ENCODE measurements around the gene SSBP1. TPM values are rescaled to one million over a fixed set of nuclear protein-coding genes. Genes with fewer than 3 reads are reported as not detected.
"Not testable (repeated sequence)": the region's sequence is repeated elsewhere in the genome, so short reads cannot be mapped to it uniquely, and the experiment has no call there.

SSBP1 gene
- total RNA-seq, 4 donors from 2014 or later = 105 to 122 (median 114) TPM

DNA sequence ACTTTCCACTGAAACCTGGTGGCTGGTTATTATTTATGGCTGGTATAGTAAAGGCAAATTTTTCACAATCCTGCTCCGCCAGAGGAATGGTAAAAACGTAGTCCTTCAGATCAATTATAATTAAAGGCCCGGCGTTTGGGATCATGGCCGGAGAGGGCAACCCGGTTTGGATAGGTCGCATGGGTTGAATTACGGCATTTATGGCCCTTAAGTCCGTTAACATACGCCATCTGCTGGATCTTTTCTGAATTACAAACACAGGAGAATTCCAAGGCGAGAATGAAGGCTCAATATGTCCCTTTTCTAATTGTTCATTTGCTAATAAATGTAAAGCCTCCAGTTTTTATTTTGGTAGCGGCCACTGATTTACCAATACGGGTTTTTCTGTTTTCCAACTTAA, 14.5 kb downstream of the SSBP1 start:
- no peak overlapping the region for H3K27ac ChIP-seq (replicated peaks in 1 of 4)
- no peak for DNase-seq (ENCODE audit: extremely low spot score)
- TF ChIP-seq, protein P1, sequence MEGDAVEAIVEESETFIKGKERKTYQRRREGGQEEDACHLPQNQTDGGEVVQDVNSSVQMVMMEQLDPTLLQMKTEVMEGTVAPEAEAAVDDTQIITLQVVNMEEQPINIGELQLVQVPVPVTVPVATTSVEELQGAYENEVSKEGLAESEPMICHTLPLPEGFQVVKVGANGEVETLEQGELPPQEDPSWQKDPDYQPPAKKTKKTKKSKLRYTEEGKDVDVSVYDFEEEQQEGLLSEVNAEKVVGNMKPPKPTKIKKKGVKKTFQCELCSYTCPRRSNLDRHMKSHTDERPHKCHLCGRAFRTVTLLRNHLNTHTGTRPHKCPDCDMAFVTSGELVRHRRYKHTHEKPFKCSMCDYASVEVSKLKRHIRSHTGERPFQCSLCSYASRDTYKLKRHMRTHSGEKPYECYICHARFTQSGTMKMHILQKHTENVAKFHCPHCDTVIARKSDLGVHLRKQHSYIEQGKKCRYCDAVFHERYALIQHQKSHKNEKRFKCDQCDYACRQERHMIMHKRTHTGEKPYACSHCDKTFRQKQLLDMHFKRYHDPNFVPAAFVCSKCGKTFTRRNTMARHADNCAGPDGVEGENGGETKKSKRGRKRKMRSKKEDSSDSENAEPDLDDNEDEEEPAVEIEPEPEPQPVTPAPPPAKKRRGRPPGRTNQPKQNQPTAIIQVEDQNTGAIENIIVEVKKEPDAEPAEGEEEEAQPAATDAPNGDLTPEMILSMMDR (IDR thresholded peaks at IDR 0.05) = peak in 1 of 3 experiments; percentile 20
- no peak for TF ChIP-seq EP300 (IDR thresholded peaks at IDR 0.05)
- no peak for TF ChIP-seq POLR2AphosphoS5 (IDR thresholded peaks at IDR 0.05)
- TF ChIP-seq POLR2A (IDR thresholded peaks at IDR 0.05; ENCODE audit: low read depth) = no peak
- H3K4me3 ChIP-seq = no peak overlapping the region
- intact Hi-C loops (cut with DNase I) = no loop called here
- peaks cover 0 to 29% (median 16%) of the 10 kb centered on the region in 4 donors for H3K9me3 ChIP-seq
- WGBS = 95% methylated on average over 13 of the region's 13 CpGs
- no peaks in the 10 kb centered on the region for H3K4me1 ChIP-seq
- no peaks in the 10 kb centered on the region for H3K27me3 ChIP-seq
- H3K36me3 ChIP-seq = peaks cover 41 to 100% (median 72%) of the 10 kb centered on the region in 4 donors

- Histone ChIP-seq H3K4me3 (no peak overlapping the region), H3K27me3 (no peaks in the 10 kb centered on the region), H3K27ac (replicated peaks in 1 of 4) (no peak overlapping the region), H3K36me3 (peaks cover 32 to 100% (median 67%) of the 10 kb centered on the region in 4 donors), H3K4me1 (no peaks in the 10 kb centered on the region), H3K9me3 (peaks cover 0 to 29% (median 16%) of the 10 kb centered on the region in 4 donors)
- 83% methylated on average over 6 of the region's 6 CpGs for WGBS
- no peak for DNase-seq (ENCODE audit: extremely low spot score)
- no peak for TF ChIP-seq POLR2A (IDR thresholded peaks at IDR 0.05; ENCODE audit: low read depth)
- TF ChIP-seq POLR2AphosphoS5 (IDR thresholded peaks at IDR 0.05) = no peak
- TF ChIP-seq, protein P1 (IDR thresholded peaks at IDR 0.05) = peak in 1 of 3 experiments; percentile 31
- intact Hi-C loops (cut with DNase I) = no loop called here
These were observed 16.8 kb downstream of the SSBP1 start for GRCh38 chr7:141754939-141755338.

DNA sequence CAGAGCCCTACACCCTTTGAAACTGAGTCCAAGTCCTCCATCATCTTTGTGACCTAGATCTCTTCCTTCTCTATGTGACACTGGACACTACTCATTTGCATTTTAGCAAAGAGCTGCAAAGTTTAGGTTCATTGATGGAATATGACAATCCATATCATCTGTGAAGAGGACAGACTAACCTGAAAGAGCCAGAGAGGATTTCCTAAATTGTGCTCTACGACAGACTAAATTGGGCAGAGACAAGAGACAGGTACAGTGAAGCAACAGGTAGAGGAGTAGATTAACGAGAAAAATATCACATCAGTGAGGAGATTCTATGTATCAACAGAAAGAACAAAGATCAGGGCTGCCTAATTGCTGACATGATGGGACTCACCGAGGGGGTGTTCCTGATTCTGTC, 25.6 kb downstream of the SSBP1 start, which contains the start of gene TAS2R3:
TAS2R3 (plus strand) TSS at position 301 of the 400 bp plus-strand sequence; CDS start at position 363, 62 bp downstream.
- peaks cover 21 to 69% (median 36%) of the 10 kb centered on the region in 4 donors for H3K36me3 ChIP-seq
- WGBS = 96% methylated on average over 3 of the region's 3 CpGs

GRCh38 chr7:141770083-141770583, 32.0 kb downstream of the SSBP1 start:
- H3K9me3 ChIP-seq; DNase-seq (ENCODE audit: extremely low spot score); H3K27me3 ChIP-seq; intact Hi-C loops (cut with DNase I); H3K27ac ChIP-seq (replicated peaks in 1 of 4); H3K4me1 ChIP-seq; H3K4me3 ChIP-seq: not testable (repeated sequence)
- 96% methylated on average over 3 of the region's 3 CpGs for WGBS
- H3K36me3 ChIP-seq = peaks cover 0 to 16% (median 5%) of the 10 kb centered on the region in 4 donors

More for the DNA sequence above, 25.6 kb downstream of the SSBP1 start, which contains the start of gene TAS2R3:
- Histone ChIP-seq H3K4me3 (no peak within 1 kb of the TSS), H3K27me3 (no peaks in the 10 kb centered on the region), H3K4me1 (no peaks in the 10 kb centered on the region), H3K9me3 (no peaks in the 10 kb centered on the region), H3K27ac (replicated peaks in 1 of 4) (no peak within 1 kb of the TSS)
- no peak for DNase-seq (ENCODE audit: extremely low spot score)
- intact Hi-C loops (cut with DNase I) = no loop called here
- TF ChIP-seq, protein P1 (IDR thresholded peaks at IDR 0.05) = no peak
- no peak for TF ChIP-seq EP300 (IDR thresholded peaks at IDR 0.05)
- no peak for TF ChIP-seq POLR2A (IDR thresholded peaks at IDR 0.05; ENCODE audit: low read depth)
- TF ChIP-seq POLR2AphosphoS5 (IDR thresholded peaks at IDR 0.05) = no peak

GRCh38 chr7:141776374-141776773, 38.2 kb downstream of the SSBP1 start, which contains the start of gene TAS2R4:
Gene TAS2R4 (plus strand): TSS chr7:141776674. CDS start chr7:141778489, 1,815 bp downstream.
- 96% methylated on average over 1 of the region's 1 CpG for WGBS
- DNase-seq (ENCODE audit: extremely low spot score) = no peak
- Histone ChIP-seq H3K9me3 (peaks cover 0 to 6% (median 0%) of the 10 kb centered on the region in 4 donors), H3K27me3 (no peaks in the 10 kb centered on the region), H3K27ac (replicated peaks in 1 of 4) (no peak within 1 kb of the TSS), H3K36me3 (peaks cover 0 to 34% (median 23%) of the 10 kb centered on the region in 4 donors), H3K4me1 (no peaks in the 10 kb centered on the region), H3K4me3 (no peak within 1 kb of the TSS)
- TF ChIP-seq, protein P1 (IDR thresholded peaks at IDR 0.05) = no peak
- TF ChIP-seq EP300 (IDR thresholded peaks at IDR 0.05) = no peak
- TF ChIP-seq POLR2A (IDR thresholded peaks at IDR 0.05; ENCODE audit: low read depth) = no peak
- intact Hi-C loops (cut with DNase I) = no loop called here

All from esophagus muscularis mucosa (tissue), 4 donors.